ENCODE measurements around the gene B4GALNT3. TPM values are rescaled to one million over a fixed set of nuclear protein-coding genes. Genes with fewer than 3 reads are reported as not detected.

B4GALNT3 gene
- total and polyA plus RNA-seq, 2 experiments from 2014 or later, result 4.4 to 13.9 TPM

- peak overlapping the region; percentile 81 for H3K27ac ChIP-seq
- peaks cover 10% of the 10 kb centered on the region for H3K4me1 ChIP-seq (ENCODE audit: insufficient read depth)
- no peak overlapping the region for H3K4me3 ChIP-seq
- 56% methylated on average over 10 of the region's 10 CpGs for WGBS (ENCODE audit: low lambda C conversion rate, missing lambda C conversion rate)
- no peaks in the 10 kb centered on the region for H3K9me3 ChIP-seq (ENCODE audit: low read depth)
- no peak overlapping the region for H3K4me2 ChIP-seq
- no peaks in the 10 kb centered on the region for H3K9me2 ChIP-seq (replicated peaks; ENCODE audit: insufficient read depth)
- H3K36me3 ChIP-seq (replicated peaks; ENCODE audit: insufficient read depth, low read depth), result no peaks in the 10 kb centered on the region
- no peak overlapping the region for H2AFZ ChIP-seq
- no peaks in the 10 kb centered on the region for H3K79me2 ChIP-seq
- H4K20me1 ChIP-seq (ENCODE audit: insufficient read depth, poor library complexity, severe bottlenecking), result no peaks in the 10 kb centered on the region
- no peak for TF ChIP-seq EZH2 (IDR thresholded peaks at IDR 0.05; ENCODE audit: borderline replicate concordance)
- TF ChIP-seq CTCF (IDR thresholded peaks at IDR 0.05; ENCODE audit: poor library complexity), result no peak
- no peak for TF ChIP-seq EZH2phosphoT487 (IDR thresholded peaks at IDR 0.05; ENCODE audit: low read depth, severe bottlenecking, unreplicated experiment)
- no peak for DNase-seq (ENCODE audit: low spot score)
- H3K27me3 ChIP-seq, result no peaks in the 10 kb centered on the region
Observed at GRCh38 chr12:538731-539539, 79.2 kb downstream of the B4GALNT3 start.

GRCh38 chr12:539540-540310, 80.0 kb downstream of the B4GALNT3 start:
- 93% methylated on average over 18 of the region's 18 CpGs for WGBS (ENCODE audit: low lambda C conversion rate, missing lambda C conversion rate)
- no peak overlapping the region for H3K4me2 ChIP-seq
- no peaks in the 10 kb centered on the region for H3K79me2 ChIP-seq
- no peak for DNase-seq (ENCODE audit: low spot score)
- no peak overlapping the region for H3K27ac ChIP-seq
- peaks cover 10% of the 10 kb centered on the region for H3K4me1 ChIP-seq (ENCODE audit: insufficient read depth)
- H4K20me1 ChIP-seq (ENCODE audit: insufficient read depth, poor library complexity, severe bottlenecking), result no peaks in the 10 kb centered on the region
- no peaks in the 10 kb centered on the region for H3K9me3 ChIP-seq (ENCODE audit: low read depth)
- no peak overlapping the region for H3K4me3 ChIP-seq
- no peaks in the 10 kb centered on the region for H3K36me3 ChIP-seq (replicated peaks; ENCODE audit: insufficient read depth, low read depth)
- H3K27me3 ChIP-seq, result no peaks in the 10 kb centered on the region
- H2AFZ ChIP-seq, result no peak overlapping the region
- no peaks in the 10 kb centered on the region for H3K9me2 ChIP-seq (replicated peaks; ENCODE audit: insufficient read depth)
- TF ChIP-seq CTCF (IDR thresholded peaks at IDR 0.05; ENCODE audit: poor library complexity) (no peak), EZH2phosphoT487 (IDR thresholded peaks at IDR 0.05; ENCODE audit: low read depth, severe bottlenecking, unreplicated experiment) (no peak), EZH2 (IDR thresholded peaks at IDR 0.05; ENCODE audit: borderline replicate concordance) (no peak)

GRCh38 chr12:541676-542324, 82.1 kb downstream of the B4GALNT3 start:
- TF ChIP-seq EZH2phosphoT487 (IDR thresholded peaks at IDR 0.05; ENCODE audit: low read depth, severe bottlenecking, unreplicated experiment) (no peak), CTCF (IDR thresholded peaks at IDR 0.05; ENCODE audit: poor library complexity) (no peak), EZH2 (IDR thresholded peaks at IDR 0.05; ENCODE audit: borderline replicate concordance) (no peak)
- 74% methylated on average over 8 of the region's 9 CpGs for WGBS (ENCODE audit: low lambda C conversion rate, missing lambda C conversion rate)
- H3K36me3 ChIP-seq (replicated peaks; ENCODE audit: insufficient read depth, low read depth), result no peaks in the 10 kb centered on the region
- H3K4me1 ChIP-seq (ENCODE audit: insufficient read depth), result peaks cover 10% of the 10 kb centered on the region
- H2AFZ ChIP-seq, result no peak overlapping the region
- no peak overlapping the region for H3K4me2 ChIP-seq
- H4K20me1 ChIP-seq (ENCODE audit: insufficient read depth, poor library complexity, severe bottlenecking), result no peaks in the 10 kb centered on the region
- H3K9me2 ChIP-seq (replicated peaks; ENCODE audit: insufficient read depth), result no peaks in the 10 kb centered on the region
- no peak overlapping the region for H3K27ac ChIP-seq
- DNase-seq (ENCODE audit: low spot score), result no peak
- no peak overlapping the region for H3K4me3 ChIP-seq
- H3K79me2 ChIP-seq, result no peaks in the 10 kb centered on the region
- H3K9me3 ChIP-seq (ENCODE audit: low read depth), result no peaks in the 10 kb centered on the region
- no peaks in the 10 kb centered on the region for H3K27me3 ChIP-seq

All from hepatocyte (in vitro differentiated cells).